H1 (cell line): ENCODE results near the gene TSPEAR. TPM values are rescaled to one million over a fixed set of nuclear protein-coding genes. Genes with fewer than 3 reads are reported as not detected.

Experiments used
- GTF2F1 ChIP-seq: IDR thresholded peaks from 2 replicates; pipeline ENCODE4 v1.6.1; 2012; ENCODE audit warnings: low read depth, low read length, improper control_type of control experiment, borderline replicate concordance
- polyA plus RNA-seq, 7 experiments: library from polyadenylated mRNA; depleted of rRNA in 3 of 7; stranded (reverse) in 5 of 7; unstranded in 2 of 7; fragments of >200 nt in 5 of 7; fragments of 200-250 nt in 2 of 7; gene quantifications; 1 replicate in 5 of 7; 2 replicates in 1 of 7; 4 replicates in 1 of 7; pipeline versions ENCODE4 v1.2.1 to v1.2.3, GENCODE V29; 2011 to 2013; ENCODE audit warnings: missing spikeins in 2 of 7, mixed read lengths in 2 of 7
- total RNA-seq: library from RNA; stranded (reverse); fragmentation: NEBNext Ultra II Directional; extraction: Animal tissue kit (Norgen Biotek cat#: 25700); gene quantifications from 2 replicates; pipeline ENCODE4 v1.2.1, GENCODE V29; 2021

Gene TSPEAR
- total and polyA plus RNA-seq, 2 of the 8 experiments (the other 6 are each of a cell fraction or from before 2014, with no cell fraction given) = 0.58 to 0.89 TPM

DNA sequence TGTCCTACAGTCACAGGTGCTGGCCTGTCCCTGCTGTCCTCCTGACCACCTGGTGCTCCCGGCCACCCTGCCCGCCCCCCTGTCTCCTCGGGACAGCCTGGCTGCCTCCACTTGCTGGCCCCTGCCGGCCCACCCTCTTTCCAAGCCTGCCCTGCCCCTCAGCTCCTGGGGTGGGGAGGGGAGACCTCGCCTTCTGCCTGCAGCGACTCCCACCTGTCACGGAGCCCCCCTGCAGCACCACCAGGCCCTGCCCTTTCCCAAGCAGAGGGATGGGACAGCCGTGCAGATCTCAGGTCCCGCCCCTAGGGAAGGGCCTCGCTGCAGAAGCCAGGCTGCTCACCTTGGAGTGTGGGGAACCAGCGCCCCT is 248.6 kb downstream of the TSPEAR start (continued):
- TF ChIP-seq GTF2F1 = no peak
- TF ChIP-seq, all 59 proteins: peak for 0
